SH-SY5Y (cell line): ENCODE results near the gene ZACN.

ENCODE experiments used
- GATA2 ChIP-seq: IDR thresholded peaks from 2 replicates; pipeline ENCODE4 v1.6.1; 2011; ENCODE audit warnings: mild to moderate bottlenecking, low read depth, low read length
- GATA3 ChIP-seq: IDR thresholded peaks from 2 replicates; pipeline ENCODE4 v1.6.1; 2011; ENCODE audit warnings: low read depth, mild to moderate bottlenecking, low read length, moderate library complexity

GRCh38 chr17:76056882-76057281 is 22.1 kb upstream of the ZACN start:
- TF ChIP-seq GATA2 = no peak
- no peak for TF ChIP-seq GATA3
